Chondrocyte (in vitro differentiated cells): Measurements from ENCODE around the gene NRXN2. TPM values are rescaled to one million over a fixed set of nuclear protein-coding genes. Genes with fewer than 3 reads are reported as not detected.

ENCODE experiments used
- DNase-seq: peaks from one replicate; pipeline ENCODE4 v3.0.0; 2021; ENCODE audit warnings: mixed read lengths, low spot score
- H3K27ac Mint-ChIP-seq: one replicate; pipeline ENCODE4 v1.8.0; 2021; ENCODE audit warnings: mild to moderate bottlenecking, moderate library complexity, mixed read lengths; ENCODE audit not compliant: unreplicated experiment
- H3K27me3 Mint-ChIP-seq: 2 replicates; pipeline ENCODE4 v1.8.0; 2021; ENCODE audit warnings: low read depth, mixed read lengths
- H3K36me3 Mint-ChIP-seq: 2 replicates; pipeline ENCODE4 v1.8.0; 2021; ENCODE audit warnings: low read depth, mixed read lengths
- H3K4me1 Mint-ChIP-seq: 2 replicates; pipeline ENCODE4 v1.8.0; 2021; ENCODE audit warnings: low read depth, mild to moderate bottlenecking, mixed read lengths
- H3K4me3 Mint-ChIP-seq: one replicate; pipeline ENCODE4 v1.8.0; 2021; ENCODE audit warnings: mild to moderate bottlenecking, moderate library complexity, mixed read lengths; ENCODE audit not compliant: unreplicated experiment
- H3K9me3 Mint-ChIP-seq: 2 replicates; pipeline ENCODE4 v1.8.0; 2021; ENCODE audit warnings: low read depth, mixed read lengths
- CTCF ChIP-seq: fragments of 200-600 bp; sonication (generic); IDR thresholded peaks from 2 replicates; pipeline ENCODE4 v1.5.0; 2021; ENCODE audit warnings: antibody characterized with exemption, mild to moderate bottlenecking, moderate library complexity
- total RNA-seq: library from RNA; stranded (reverse); gene quantifications from 3 replicates; pipeline ENCODE4 v1.2.1, GENCODE V29; 2021

Gene NRXN2
- total RNA-seq, 1 donor from 2014 or later: 1.8 TPM

GRCh38 chr11:64648551-64648950 is 74.4 kb downstream of the NRXN2 start:
- TF ChIP-seq CTCF: no peak
- DNase-seq: no peak
- H3K27ac Mint-ChIP-seq: no peak overlapping the region
- H3K36me3 Mint-ChIP-seq: no peaks in the 10 kb centered on the region
- H3K9me3 Mint-ChIP-seq: no peaks in the 10 kb centered on the region
- H3K27me3 Mint-ChIP-seq: peaks cover 39% of the 10 kb centered on the region
- H3K4me1 Mint-ChIP-seq: peaks cover 3% of the 10 kb centered on the region
- no peak overlapping the region for H3K4me3 Mint-ChIP-seq

- Mint-ChIP-seq H3K36me3 (no peaks in the 10 kb centered on the region), H3K4me1 (peaks cover 3% of the 10 kb centered on the region), H3K4me3 (no peak overlapping the region), H3K27ac (no peak overlapping the region), H3K9me3 (no peaks in the 10 kb centered on the region), H3K27me3 (peaks cover 41% of the 10 kb centered on the region)
- no peak for DNase-seq
- no peak for TF ChIP-seq CTCF
These were observed 75.8 kb downstream of the NRXN2 start for GRCh38 chr11:64647019-64647779.

- Mint-ChIP-seq H3K27ac (no peak overlapping the region), H3K36me3 (no peaks in the 10 kb centered on the region), H3K4me1 (peaks cover 3% of the 10 kb centered on the region), H3K27me3 (peaks cover 38% of the 10 kb centered on the region), H3K4me3 (no peak overlapping the region), H3K9me3 (no peaks in the 10 kb centered on the region)
- no peak for DNase-seq
- peak; percentile 36 for TF ChIP-seq CTCF
These were observed 78.2 kb downstream of the NRXN2 start for GRCh38 chr11:64644647-64645275.

GRCh38 chr11:64643920-64644646 is 78.9 kb downstream of the NRXN2 start:
- H3K4me3 Mint-ChIP-seq: no peak overlapping the region
- no peak for DNase-seq
- no peaks in the 10 kb centered on the region for H3K9me3 Mint-ChIP-seq
- no peaks in the 10 kb centered on the region for H3K36me3 Mint-ChIP-seq
- H3K27ac Mint-ChIP-seq: no peak overlapping the region
- peaks cover 3% of the 10 kb centered on the region for H3K4me1 Mint-ChIP-seq
- TF ChIP-seq CTCF: no peak
- H3K27me3 Mint-ChIP-seq: peaks cover 34% of the 10 kb centered on the region

- peaks cover 32% of the 10 kb centered on the region for H3K27me3 Mint-ChIP-seq
- H3K4me1 Mint-ChIP-seq: peaks cover 3% of the 10 kb centered on the region
- TF ChIP-seq CTCF: no peak
- H3K27ac Mint-ChIP-seq: no peak overlapping the region
- H3K36me3 Mint-ChIP-seq: no peaks in the 10 kb centered on the region
- H3K9me3 Mint-ChIP-seq: no peaks in the 10 kb centered on the region
- no peak overlapping the region for H3K4me3 Mint-ChIP-seq
- DNase-seq: no peak
These were observed 79.6 kb downstream of the NRXN2 start for GRCh38 chr11:64643256-64643881.
